Erythroblast (primary cell): Measurements from ENCODE around the gene ADGRF4.

Experiments
- GATA1 ChIP-seq: IDR thresholded peaks from 2 replicates; pipeline ENCODE4 v1.6.1; 2011; ENCODE audit warnings: low read depth, mild to moderate bottlenecking, control low read depth, low read length, moderate library complexity
- POLR2A ChIP-seq: IDR thresholded peaks from 2 replicates; pipeline ENCODE4 v1.6.1; 2011; ENCODE audit warnings: mild to moderate bottlenecking, low read length

GRCh38 chr6:47680051-47680450, 18.3 kb upstream of the ADGRF4 start:
- no peak for TF ChIP-seq POLR2A
- TF ChIP-seq GATA1, result no peak
